GM12878 (cell line): ENCODE data around the gene PADI4. TPM values are rescaled to one million over a fixed set of nuclear protein-coding genes. Genes with fewer than 3 reads are reported as not detected.

ENCODE experiments used
- ATAC-seq: fragments of 200-7000 bp; cut with Tn5 transposase; 3 replicates; pipeline ENCODE4 v1.9.1; 2020; ENCODE audit warnings: mild to moderate bottlenecking, moderate library complexity
- BruUV-seq: library from RNA; stranded (reverse); fragments of 400-500 nt; replicated peaks from 2 replicates; lab custom pipeline; 2021; lab: Mats Ljungman, UMichigan
- CTCF ChIA-PET: fragments of 300-600 bp; sonication (Branson Sonifier 250); formaldehyde crosslinking; extraction: SDS; loops from one replicate; lab custom pipeline; 2021; ENCODE audit warnings: inconsistent platforms; lab: Yijun Ruan, JAX
- POLR2A ChIA-PET: fragments of 350-600 bp; formaldehyde crosslinking; extraction: SDS; loops from one replicate; lab custom pipeline; 2021; ENCODE audit warnings: inconsistent platforms; lab: Charles Lee
- RAD21 ChIA-PET: fragments of 300-600 bp; sonication (Branson Sonifier 250); formaldehyde crosslinking; loops from one replicate; lab custom pipeline; 2023; ENCODE audit warnings: antibody characterized with exemption; ENCODE audit not compliant: unreplicated experiment; lab: Charles Lee
- SMC1A ChIA-PET: fragments of 300-600 bp; sonication (Branson Sonifier 250); formaldehyde crosslinking; loops from one replicate; lab custom pipeline; 2023; ENCODE audit not compliant: unreplicated experiment, uncharacterized antibody; lab: Charles Lee
- DNase-seq: peaks from one replicate; pipeline ENCODE4 v3.0.0-alpha.2; 2011; ENCODE audit warnings: low read depth, low spot score
- FAIRE-seq: peaks from 3 replicates; lab custom pipeline; 2011; peaks lifted over from hg19 to GRCh38; lab: Jason Lieb, UNC
- H2AFZ ChIP-seq: 2 replicates; pipeline ENCODE4 v1.6.0; 2011; ENCODE audit warnings: low read depth, low read length, control low read depth; ENCODE audit not compliant: control insufficient read depth
- H3K27ac ChIP-seq: 2 replicates; pipeline ENCODE4 v1.5.1; 2011; ENCODE audit warnings: control low read depth; ENCODE audit not compliant: control insufficient read depth, insufficient read depth
- H3K27me3 ChIP-seq, 2 experiments: replicated peaks in 1 of 2; 2 replicates each; pipeline versions ENCODE4 v1.6.0 to v1.6.1; 2011; ENCODE audit warnings: low read length in 1 of 2; ENCODE audit not compliant: control insufficient read depth in 2 of 2, insufficient read depth in 2 of 2
- H3K36me3 ChIP-seq, 2 experiments: 2 replicates each; pipeline ENCODE4 v1.5.1; 2011; ENCODE audit warnings: low read length in 1 of 2; ENCODE audit not compliant: control insufficient read depth in 2 of 2, insufficient read depth in 2 of 2
- H3K4me1 ChIP-seq: 2 replicates; pipeline ENCODE4 v1.6.1; 2011; ENCODE audit warnings: mild to moderate bottlenecking, low read length, moderate library complexity, mixed read lengths; ENCODE audit not compliant: control insufficient read depth, insufficient read depth
- H3K4me2 ChIP-seq: 2 replicates; pipeline ENCODE4 v1.6.0; 2011; ENCODE audit warnings: control low read depth; ENCODE audit not compliant: control insufficient read depth, insufficient read depth
- H3K4me3 ChIP-seq: fragments of 200-600 bp; sonication (generic); 2 replicates; pipeline ENCODE4 v1.5.1; 2016
- H3K79me2 ChIP-seq: 2 replicates; pipeline ENCODE4 v1.6.0; 2011; ENCODE audit warnings: low read length; ENCODE audit not compliant: control insufficient read depth, insufficient read depth
- H3K9ac ChIP-seq: 2 replicates; pipeline ENCODE4 v1.8.0; 2011; ENCODE audit warnings: low read length, control low read depth, mixed read lengths; ENCODE audit not compliant: control insufficient read depth, insufficient read depth
- H3K9me3 ChIP-seq: replicated peaks from 3 replicates; pipeline ENCODE4 v1.5.1; 2011; ENCODE audit warnings: mild to moderate bottlenecking, low read length; ENCODE audit not compliant: control insufficient read depth, insufficient read depth
- H4K20me1 ChIP-seq: 2 replicates; pipeline ENCODE4 v1.6.0; 2011; ENCODE audit not compliant: control insufficient read depth, insufficient read depth
- BCL11A ChIP-seq: IDR thresholded peaks from 2 replicates; pipeline ENCODE4 v1.6.1; 2011; ENCODE audit warnings: low read depth, low read length
- CEBPB ChIP-seq, 2 experiments: fragments of 150-350 bp in 1 of 2; IDR thresholded peaks; 2 replicates each; pipeline ENCODE4 v1.6.1; 2012 to 2014; ENCODE audit warnings: low read depth in 2 of 2, low read length in 2 of 2, borderline replicate concordance in 1 of 2, inconsistent platforms in 1 of 2
- CEBPZ ChIP-seq: fragments of 150-350 bp; IDR thresholded peaks from 2 replicates; pipeline ENCODE4 v1.6.1; 2016; ENCODE audit warnings: low read depth, low read length
- E2F8 ChIP-seq: fragments of 450-650 bp; IDR thresholded peaks from 2 replicates; pipeline ENCODE4 v1.6.1; 2018; ENCODE audit warnings: mild to moderate bottlenecking, low read depth, moderate library complexity; ENCODE audit not compliant: partially characterized antibody
- EGR1 ChIP-seq, 2 experiments: IDR thresholded peaks; 1 replicate in 1 of 2; 2 replicates in 1 of 2; pipeline ENCODE4 v1.6.1; 2011 to 2012; ENCODE audit warnings: low read depth in 2 of 2, low read length in 2 of 2, borderline replicate concordance in 1 of 2, mild to moderate bottlenecking in 1 of 2, moderate library complexity in 1 of 2
- HDAC6 ChIP-seq: fragments of 200-600 bp; sonication (generic); IDR thresholded peaks from one replicate; pipeline ENCODE4 v1.8.0; 2017; ENCODE audit warnings: antibody characterized with exemption; ENCODE audit not compliant: unreplicated experiment
- MLLT1 ChIP-seq: fragments of 450-650 bp; IDR thresholded peaks from 2 replicates; pipeline ENCODE4 v1.6.1; 2016; ENCODE audit warnings: mild to moderate bottlenecking
- RELA ChIP-seq: fragments of 450-650 bp; IDR thresholded peaks from 2 replicates; pipeline ENCODE4 v1.8.0; 2014; ENCODE audit warnings: borderline replicate concordance; ENCODE audit not compliant: partially characterized antibody
- SKIL ChIP-seq: fragments of 450-650 bp; IDR thresholded peaks from 2 replicates; pipeline ENCODE4 v1.6.1; 2017; ENCODE audit warnings: mild to moderate bottlenecking, low read depth, inconsistent platforms; ENCODE audit not compliant: poor library complexity, severe bottlenecking
- STAT1 ChIP-seq: fragments of 450-650 bp; conservative IDR thresholded peaks from 2 replicates; pipeline ENCODE4 v1.6.1; 2014; ENCODE audit warnings: antibody characterized with exemption, mild to moderate bottlenecking
- STAT3 ChIP-seq: IDR thresholded peaks from 2 replicates; pipeline ENCODE4 v1.6.1; 2011; ENCODE audit warnings: low read depth, low read length, improper control_type of control experiment
- TCF12 ChIP-seq: IDR thresholded peaks from 2 replicates; pipeline ENCODE4 v1.6.1; 2011; ENCODE audit warnings: low read depth, mild to moderate bottlenecking, low read length
- WGBS: methylation state at CpG from one replicate; pipeline ENCODE4 v1.1.6; 2016; ENCODE audit warnings: low lambda C conversion rate; ENCODE audit not compliant: insufficient replicate concordance, insufficient coverage; ENCODE audit errors: missing lambda C conversion rate; 5-methylcytosine and 5-hydroxymethylcytosine counted together
- in situ Hi-C: fragments of 300-500 bp; cut with MboI; formaldehyde crosslinking; loops from 9 replicates; pipeline ENCODE4 v1.14.3; 2018; ENCODE audit warnings: mixed read lengths
- intact Hi-C: fragments of 100-400 bp; cut with micrococcal nuclease; formaldehyde crosslinking; loops from one replicate; pipeline ENCODE4 v1.14.2; 2022; ENCODE audit not compliant: unreplicated experiment
- polyA plus RNA-seq, 11 experiments: library from polyadenylated mRNA; depleted of rRNA in 4 of 11; unstranded in 6 of 11; stranded (reverse) in 5 of 11; fragments of >200 nt; fragmentation: Nextera tagmentation in 4 of 11; fragmentation: Illumina TruSeq in 1 of 11; extraction: Ambion mirVana in 4 of 11; extraction: Trizol in 1 of 11; gene quantifications; 1 replicate in 1 of 11; 2 replicates in 10 of 11; pipeline versions ENCODE4 v1.2.1 to v1.2.3, GENCODE V29; 2011 to 2016; ENCODE audit warnings: inconsistent platforms in 2 of 11, missing spikeins in 2 of 11, low read depth in 1 of 11
- total RNA-seq, 4 experiments: library from RNA; depleted of rRNA in 3 of 4; stranded (reverse); fragments of >200 nt in 3 of 4; fragmentation: Illumina TruSeq in 1 of 4; extraction: Trizol in 1 of 4; gene quantifications; 2 replicates each; pipeline versions ENCODE4 v1.2.1 to v1.2.3, GENCODE V29; 2013 to 2021

The PADI4 gene
- total and polyA plus RNA-seq, 10 of the 15 experiments (the other 5 are each of a cell fraction or from before 2014, with no cell fraction given) = 0.08 to 0.47 (median 0.15) TPM; not detected in 3

GRCh38 chr1:17338706-17339493 is 30.9 kb downstream of the PADI4 start:
- ChIA-PET SMC1A (no interaction called here), CTCF (interaction anchor here (3.9 kb wide), 1 partner anchor 213 kb away, joined by 27 read pairs; no protein-coding TSS in a partner anchor), POLR2A (no interaction called here), RAD21 (interaction anchor here (1.2 kb wide), 1 partner anchor 212 kb away, joined by 3 read pairs; no protein-coding TSS in a partner anchor)
- Histone ChIP-seq H3K4me1 (no peaks in the 10 kb centered on the region), H3K9ac (no peak overlapping the region), H3K4me3 (no peak overlapping the region), H3K27ac (no peak overlapping the region), H3K4me2 (no peak overlapping the region), H3K36me3 (no peaks in the 10 kb centered on the region), H3K79me2 (no peaks in the 10 kb centered on the region), H2AFZ (no peak overlapping the region), H4K20me1 (no peaks in the 10 kb centered on the region), H3K27me3 (no peaks in the 10 kb centered on the region; a peak in 1 of 4 replicates), H3K9me3 (no peaks in the 10 kb centered on the region)
- intact Hi-C loops (loop anchor here (5.0 to 10.0 kb wide), 2 partner anchors 104 to 282 kb away; no protein-coding TSS in a partner anchor), in situ Hi-C loops (no loop called here)
- DNase-seq = no peak
- no TSS peak for BruUV-seq
- no peak for FAIRE-seq
- WGBS = 47% methylated on average over 15 of the region's 15 CpGs
- ATAC-seq = no peak
- no peak for TF ChIP-seq STAT1
- no peak for TF ChIP-seq EGR1 (IDR thresholded peaks at IDR 0.05; ENCODE audit: borderline replicate concordance in 1 of 2, low read depth in 2 of 2, low read length in 2 of 2)
- no peak for TF ChIP-seq BCL11A
- TF ChIP-seq CEBPZ = no peak
- TF ChIP-seq MLLT1 = no peak
- no peak for TF ChIP-seq SKIL
- TF ChIP-seq E2F8 = no peak
- TF ChIP-seq STAT3 = no peak
- TF ChIP-seq TCF12 = no peak
- no peak for TF ChIP-seq HDAC6
- no peak for TF ChIP-seq RELA
- no peak for TF ChIP-seq CEBPB (IDR thresholded peaks at IDR 0.05; ENCODE audit: borderline replicate concordance in 1 of 2, low read depth in 2 of 2, low read length in 2 of 2)
